ENCODE results near the gene ZNF26. TPM values are rescaled to one million over a fixed set of nuclear protein-coding genes. Genes with fewer than 3 reads are reported as not detected.
A peak's percentile ranks its signal among the peaks of the same experiment; 100 is the strongest.

ZNF26 gene
- total and polyA plus RNA-seq, 4 experiments from 2014 or later: 13.7 to 28.2 (median 20.7) TPM

- H3K36me3 Mint-ChIP-seq: peaks cover 56 to 58% of the 10 kb centered on the region in 2 donors
- H3K4me1 Mint-ChIP-seq: peaks cover 3 to 14% (median 7%) of the 10 kb centered on the region in 4 donors
- peak overlapping the region; percentile 75 to 98 (median 94) for H3K4me3 Mint-ChIP-seq
- Histone ChIP-seq H3K36me3 (ENCODE audit: insufficient read depth, low read length) (peaks cover 18% of the 10 kb centered on the region), H3K9me3 (ENCODE audit: control insufficient read depth in 1 of 2, low read length in 2 of 2) (peaks cover 10 to 19% of the 10 kb centered on the region in 2 donors), H3K4me3 (ENCODE audit: low read length in 2 of 2) (peak overlapping the region in 1 of 2 donors; percentile 54), H3K27me3 (ENCODE audit: insufficient read depth, low read length) (no peaks in the 10 kb centered on the region), H3K27ac (ENCODE audit: low read depth, low read length) (peak overlapping the region; percentile 77), H3K4me1 (ENCODE audit: insufficient read depth, low read length) (peaks cover 12% of the 10 kb centered on the region)
- DNase-seq: no peak
- H3K27ac Mint-ChIP-seq: peak overlapping the region; percentile 91 to 98 (median 96)
- ChIA-PET POLR2A (ENCODE audit: partially characterized antibody) (interaction anchor here (0.8 to 3.8 kb wide), 14 partner anchors 8 to 176 kb away, joined by 3 to 22 read pairs (median 4); partner anchors contain the start of genes CHFR, ZNF10, ZNF140 and ZNF26), CTCF (ENCODE audit: partially characterized antibody) (no interaction called here)
- H3K27me3 Mint-ChIP-seq: no peaks in the 10 kb centered on the region
- peaks cover 2 to 79% (median 74%) of the 10 kb centered on the region in 8 donors for H3K9me3 Mint-ChIP-seq
- intact Hi-C loops (cut with micrococcal nuclease): loop anchor here (5.0 kb wide), 3 partner anchors 151 to 276 kb away; partner anchors contain the start of genes ANKLE2, CHFR and GOLGA3
Observed at GRCh38 chr12:133038118-133038709, 52.0 kb downstream of the ZNF26 start.

GRCh38 chr12:133046698-133047097, 60.5 kb downstream of the ZNF26 start:
- H3K27me3 Mint-ChIP-seq: no peaks in the 10 kb centered on the region
- intact Hi-C loops (cut with micrococcal nuclease): no loop called here
- H3K27me3 ChIP-seq (ENCODE audit: insufficient read depth, low read length): no peaks in the 10 kb centered on the region
- peaks cover 0 to 1% (median 0%) of the 10 kb centered on the region in 4 donors for H3K4me1 Mint-ChIP-seq
- H3K4me1 ChIP-seq (ENCODE audit: insufficient read depth, low read length): no peaks in the 10 kb centered on the region
- DNase-seq: no peak
- no peak overlapping the region for H3K27ac Mint-ChIP-seq
- H3K4me3 ChIP-seq (ENCODE audit: low read length in 2 of 2): no peak overlapping the region
- CTCF ChIA-PET (ENCODE audit: partially characterized antibody): interaction anchor here (2.1 kb wide), 1 partner anchor 10 kb away, joined by 5 read pairs; no protein-coding TSS in a partner anchor
- H3K36me3 Mint-ChIP-seq: peaks cover 85 to 92% of the 10 kb centered on the region in 2 donors
- peaks cover 29 to 68% of the 10 kb centered on the region in 2 donors for H3K9me3 ChIP-seq (ENCODE audit: control insufficient read depth in 1 of 2, low read length in 2 of 2)
- peaks cover 70% of the 10 kb centered on the region for H3K36me3 ChIP-seq (ENCODE audit: insufficient read depth, low read length)
- H3K9me3 Mint-ChIP-seq: peaks cover 0 to 100% (median 92%) of the 10 kb centered on the region in 8 donors
- H3K4me3 Mint-ChIP-seq: no peak overlapping the region
- H3K27ac ChIP-seq (ENCODE audit: low read depth, low read length): no peak overlapping the region
- POLR2A ChIA-PET (ENCODE audit: partially characterized antibody): interaction anchor here (1.1 to 2.2 kb wide), 2 partner anchors 10 to 33 kb away, joined by 3 to 9 read pairs; partner anchors contain the start of gene ZNF84

- Mint-ChIP-seq H3K36me3 (peaks cover 53 to 56% of the 10 kb centered on the region in 2 donors), H3K9me3 (peaks cover 2 to 98% (median 82%) of the 10 kb centered on the region in 8 donors), H3K4me1 (no peaks in the 10 kb centered on the region), H3K4me3 (peak overlapping the region in 2 of 8 donors; percentile 3 to 39), H3K27ac (no peak overlapping the region), H3K27me3 (no peaks in the 10 kb centered on the region)
- peaks cover 46 to 77% of the 10 kb centered on the region in 2 donors for H3K9me3 ChIP-seq (ENCODE audit: control insufficient read depth in 1 of 2, low read length in 2 of 2)
- no peaks in the 10 kb centered on the region for H3K4me1 ChIP-seq (ENCODE audit: insufficient read depth, low read length)
- H3K4me3 ChIP-seq (ENCODE audit: low read length in 2 of 2): no peak overlapping the region
- ChIA-PET POLR2A (ENCODE audit: partially characterized antibody) (interaction anchor here (0.5 to 1.5 kb wide), 4 partner anchors 13 to 123 kb away, joined by 3 to 4 read pairs (median 4); no protein-coding TSS in a partner anchor), CTCF (ENCODE audit: partially characterized antibody) (interaction anchor here (0.9 to 1.7 kb wide), 2 partner anchors 10 to 19 kb away, joined by 4 to 5 read pairs; no protein-coding TSS in a partner anchor)
- peaks cover 19% of the 10 kb centered on the region for H3K36me3 ChIP-seq (ENCODE audit: insufficient read depth, low read length)
- intact Hi-C loops (cut with micrococcal nuclease): no loop called here
- no peaks in the 10 kb centered on the region for H3K27me3 ChIP-seq (ENCODE audit: insufficient read depth, low read length)
- no peak overlapping the region for H3K27ac ChIP-seq (ENCODE audit: low read depth, low read length)
- DNase-seq: no peak
Observed at GRCh38 chr12:133057446-133057845, 71.3 kb downstream of the ZNF26 start.

- H3K9me3 Mint-ChIP-seq: peaks cover 2 to 98% (median 82%) of the 10 kb centered on the region in 8 donors
- no peak overlapping the region for H3K4me3 Mint-ChIP-seq
- no peak overlapping the region for H3K27ac Mint-ChIP-seq
- Histone ChIP-seq H3K9me3 (ENCODE audit: control insufficient read depth in 1 of 2, low read length in 2 of 2) (peaks cover 43 to 80% of the 10 kb centered on the region in 2 donors), H3K36me3 (ENCODE audit: insufficient read depth, low read length) (peaks cover 13% of the 10 kb centered on the region), H3K4me1 (ENCODE audit: insufficient read depth, low read length) (no peaks in the 10 kb centered on the region), H3K27ac (ENCODE audit: low read depth, low read length) (no peak overlapping the region), H3K27me3 (ENCODE audit: insufficient read depth, low read length) (no peaks in the 10 kb centered on the region), H3K4me3 (ENCODE audit: low read length in 2 of 2) (peak overlapping the region in 1 of 2 donors; percentile 8)
- H3K36me3 Mint-ChIP-seq: peaks cover 51 to 54% of the 10 kb centered on the region in 2 donors
- DNase-seq: peak in 1 of 5 donors; percentile 5
- ChIA-PET CTCF (ENCODE audit: partially characterized antibody) (interaction anchor here (1.7 kb wide), 1 partner anchor 18 kb away, joined by 4 read pairs; no protein-coding TSS in a partner anchor), POLR2A (ENCODE audit: partially characterized antibody) (interaction anchor here (1.4 to 1.5 kb wide), 2 partner anchors 14 to 122 kb away, joined by 3 to 4 read pairs; no protein-coding TSS in a partner anchor)
- no peaks in the 10 kb centered on the region for H3K4me1 Mint-ChIP-seq
- H3K27me3 Mint-ChIP-seq: no peaks in the 10 kb centered on the region
- intact Hi-C loops (cut with micrococcal nuclease): no loop called here
Observed at GRCh38 chr12:133058203-133059113, 72.3 kb downstream of the ZNF26 start.

GRCh38 chr12:133061954-133062353, 75.8 kb downstream of the ZNF26 start:
- Histone ChIP-seq H3K27ac (ENCODE audit: low read depth, low read length) (no peak overlapping the region), H3K36me3 (ENCODE audit: insufficient read depth, low read length) (peaks cover under 1% of the 10 kb centered on the region), H3K27me3 (ENCODE audit: insufficient read depth, low read length) (no peaks in the 10 kb centered on the region), H3K4me1 (ENCODE audit: insufficient read depth, low read length) (no peaks in the 10 kb centered on the region), H3K9me3 (ENCODE audit: control insufficient read depth in 1 of 2, low read length in 2 of 2) (peaks cover 39 to 94% of the 10 kb centered on the region in 2 donors), H3K4me3 (ENCODE audit: low read length in 2 of 2) (peak overlapping the region in 1 of 2 donors; percentile 16)
- Mint-ChIP-seq H3K4me3 (no peak overlapping the region), H3K27ac (no peak overlapping the region), H3K36me3 (peaks cover 34 to 45% of the 10 kb centered on the region in 2 donors), H3K27me3 (no peaks in the 10 kb centered on the region), H3K9me3 (peaks cover 2 to 100% (median 87%) of the 10 kb centered on the region in 8 donors), H3K4me1 (no peaks in the 10 kb centered on the region)
- POLR2A ChIA-PET (ENCODE audit: partially characterized antibody): no interaction called here
- no peak for DNase-seq
- CTCF ChIA-PET (ENCODE audit: partially characterized antibody): no interaction called here
- intact Hi-C loops (cut with micrococcal nuclease): no loop called here

- Mint-ChIP-seq H3K36me3 (peaks cover 19 to 40% of the 10 kb centered on the region in 2 donors), H3K27ac (no peak overlapping the region), H3K27me3 (no peaks in the 10 kb centered on the region), H3K4me3 (no peak overlapping the region), H3K4me1 (no peaks in the 10 kb centered on the region), H3K9me3 (peaks cover 0 to 100% (median 82%) of the 10 kb centered on the region in 8 donors)
- Histone ChIP-seq H3K4me1 (ENCODE audit: insufficient read depth, low read length) (no peaks in the 10 kb centered on the region), H3K36me3 (ENCODE audit: insufficient read depth, low read length) (no peaks in the 10 kb centered on the region), H3K27me3 (ENCODE audit: insufficient read depth, low read length) (no peaks in the 10 kb centered on the region), H3K4me3 (ENCODE audit: low read length in 2 of 2) (peak overlapping the region in 1 of 2 donors; percentile 2), H3K9me3 (ENCODE audit: control insufficient read depth in 1 of 2, low read length in 2 of 2) (peaks cover 24 to 89% of the 10 kb centered on the region in 2 donors), H3K27ac (ENCODE audit: low read depth, low read length) (no peak overlapping the region)
- DNase-seq: no peak
- POLR2A ChIA-PET (ENCODE audit: partially characterized antibody): no interaction called here
- intact Hi-C loops (cut with micrococcal nuclease): no loop called here
- CTCF ChIA-PET (ENCODE audit: partially characterized antibody): no interaction called here
Observed at GRCh38 chr12:133063556-133063955, 77.4 kb downstream of the ZNF26 start.

Data from CD4-positive, alpha-beta memory T cell (primary cell).